GM19239 (cell line): ENCODE results near the gene CAMKK1.

ENCODE experiments used
- DNase-seq: peaks from one replicate; pipeline ENCODE4 v3.0.0; 2011; ENCODE audit warnings: low spot score; ENCODE audit not compliant: insufficient read length
- FAIRE-seq: peaks from 2 replicates; lab custom pipeline; 2011; peaks lifted over from hg19 to GRCh38; lab: Jason Lieb, UNC

Gene CAMKK1

GRCh38 chr17:3817851-3818605 lies 74.8 kb downstream of the CAMKK1 start:
- FAIRE-seq (no peak), DNase-seq (no peak)

- FAIRE-seq (no peak), DNase-seq (no peak)
These were observed 76.9 kb downstream of the CAMKK1 start for GRCh38 chr17:3815925-3816324.

- no peak for DNase-seq
- no peak for FAIRE-seq
These were observed 77.7 kb downstream of the CAMKK1 start for GRCh38 chr17:3815122-3815521.

- DNase-seq (no peak), FAIRE-seq (no peak)
These were observed 78.5 kb downstream of the CAMKK1 start for GRCh38 chr17:3814361-3814760.

- no peak for DNase-seq
- no peak for FAIRE-seq
These were observed 79.7 kb downstream of the CAMKK1 start for GRCh38 chr17:3813171-3813570.

- FAIRE-seq, result no peak
- no peak for DNase-seq
These were observed 80.1 kb downstream of the CAMKK1 start for GRCh38 chr17:3812771-3813170.

GRCh38 chr17:3812284-3812683 lies 80.6 kb downstream of the CAMKK1 start:
- no peak for FAIRE-seq

More at GRCh38 chr17:3812284-3812683, 80.6 kb downstream of the CAMKK1 start:
- no peak for DNase-seq
